ENCODE results near the gene ENTR1. TPM values are rescaled to one million over a fixed set of nuclear protein-coding genes. Genes with fewer than 3 reads are reported as not detected.

Gene ENTR1
- total RNA-seq, 1 experiment from 2014 or later: 72.0 TPM

- Histone ChIP-seq H3K4me3 (no peak overlapping the region), H3K36me3 (peaks cover 43% of the 10 kb centered on the region), H3K27ac (no peak overlapping the region), H3K4me1 (peaks cover 14% of the 10 kb centered on the region), H3K27me3 (no peaks in the 10 kb centered on the region), H3K9me3 (replicated peaks) (no peaks in the 10 kb centered on the region)
- DNase-seq: no peak
These were observed 32.7 kb upstream of the ENTR1 start for GRCh38 chr9:136443087-136443486.

GRCh38 chr9:136442265-136442664, 31.9 kb upstream of the ENTR1 start:
- DNase-seq: no peak
- Histone ChIP-seq H3K27me3 (no peaks in the 10 kb centered on the region), H3K36me3 (peaks cover 35% of the 10 kb centered on the region), H3K4me1 (peaks cover 22% of the 10 kb centered on the region), H3K4me3 (no peak overlapping the region), H3K27ac (no peak overlapping the region), H3K9me3 (replicated peaks) (no peaks in the 10 kb centered on the region)

- no peak for DNase-seq
- no peak overlapping the region for H3K27ac ChIP-seq
- H3K4me1 ChIP-seq: peaks cover 22% of the 10 kb centered on the region
- no peaks in the 10 kb centered on the region for H3K9me3 ChIP-seq (replicated peaks)
- H3K36me3 ChIP-seq: peaks cover 34% of the 10 kb centered on the region
- H3K4me3 ChIP-seq: no peak overlapping the region
- no peaks in the 10 kb centered on the region for H3K27me3 ChIP-seq
These were observed 31.3 kb upstream of the ENTR1 start for GRCh38 chr9:136441681-136442245.

DNA sequence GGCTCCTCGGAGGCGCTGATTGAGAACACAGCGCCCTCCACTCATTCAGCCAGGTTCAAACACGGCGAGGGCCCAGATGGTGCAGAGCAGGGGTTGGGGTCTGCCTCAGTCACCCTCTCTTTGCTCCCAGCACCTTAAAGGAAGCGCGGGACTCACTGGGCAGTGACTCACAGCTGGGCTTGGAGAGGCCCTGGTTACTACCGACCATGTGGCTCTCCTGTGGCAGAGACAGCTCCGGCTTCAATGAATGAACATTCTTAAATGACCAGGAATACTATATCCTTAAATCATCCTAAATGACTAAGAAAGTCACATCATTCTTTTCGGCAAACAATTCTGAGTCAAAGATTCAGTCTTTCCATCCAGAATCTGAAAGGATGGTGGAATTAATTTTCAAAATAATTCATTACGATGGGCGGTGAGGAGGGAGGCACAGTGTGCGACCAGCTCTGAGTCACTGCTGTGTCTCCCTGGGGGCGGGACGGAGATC, 30.8 kb upstream of the ENTR1 start:
- H3K27ac ChIP-seq: no peak overlapping the region
- H3K4me1 ChIP-seq: peaks cover 22% of the 10 kb centered on the region
- DNase-seq: no peak
- H3K4me3 ChIP-seq: no peak overlapping the region
- no peaks in the 10 kb centered on the region for H3K27me3 ChIP-seq
- no peaks in the 10 kb centered on the region for H3K9me3 ChIP-seq (replicated peaks)
- H3K36me3 ChIP-seq: peaks cover 30% of the 10 kb centered on the region

GRCh38 chr9:136439481-136440408, 29.3 kb upstream of the ENTR1 start, which contains the start of gene INPP5E:
INPP5E (minus strand) TSS chr9:136439845; CDS start chr9:136439419, 426 bp downstream.
- peak within 1 kb of the TSS; percentile 87 for H3K4me3 ChIP-seq
- no peaks in the 10 kb centered on the region for H3K9me3 ChIP-seq (replicated peaks)
- peak within 1 kb of the TSS; percentile 15; the same call in 1 of the 2 replicates for H3K27ac ChIP-seq
- peak; percentile 79 to 81 for DNase-seq
- H3K36me3 ChIP-seq: peaks cover 28% of the 10 kb centered on the region
- peaks cover 22% of the 10 kb centered on the region for H3K4me1 ChIP-seq
- no peaks in the 10 kb centered on the region for H3K27me3 ChIP-seq

DNA sequence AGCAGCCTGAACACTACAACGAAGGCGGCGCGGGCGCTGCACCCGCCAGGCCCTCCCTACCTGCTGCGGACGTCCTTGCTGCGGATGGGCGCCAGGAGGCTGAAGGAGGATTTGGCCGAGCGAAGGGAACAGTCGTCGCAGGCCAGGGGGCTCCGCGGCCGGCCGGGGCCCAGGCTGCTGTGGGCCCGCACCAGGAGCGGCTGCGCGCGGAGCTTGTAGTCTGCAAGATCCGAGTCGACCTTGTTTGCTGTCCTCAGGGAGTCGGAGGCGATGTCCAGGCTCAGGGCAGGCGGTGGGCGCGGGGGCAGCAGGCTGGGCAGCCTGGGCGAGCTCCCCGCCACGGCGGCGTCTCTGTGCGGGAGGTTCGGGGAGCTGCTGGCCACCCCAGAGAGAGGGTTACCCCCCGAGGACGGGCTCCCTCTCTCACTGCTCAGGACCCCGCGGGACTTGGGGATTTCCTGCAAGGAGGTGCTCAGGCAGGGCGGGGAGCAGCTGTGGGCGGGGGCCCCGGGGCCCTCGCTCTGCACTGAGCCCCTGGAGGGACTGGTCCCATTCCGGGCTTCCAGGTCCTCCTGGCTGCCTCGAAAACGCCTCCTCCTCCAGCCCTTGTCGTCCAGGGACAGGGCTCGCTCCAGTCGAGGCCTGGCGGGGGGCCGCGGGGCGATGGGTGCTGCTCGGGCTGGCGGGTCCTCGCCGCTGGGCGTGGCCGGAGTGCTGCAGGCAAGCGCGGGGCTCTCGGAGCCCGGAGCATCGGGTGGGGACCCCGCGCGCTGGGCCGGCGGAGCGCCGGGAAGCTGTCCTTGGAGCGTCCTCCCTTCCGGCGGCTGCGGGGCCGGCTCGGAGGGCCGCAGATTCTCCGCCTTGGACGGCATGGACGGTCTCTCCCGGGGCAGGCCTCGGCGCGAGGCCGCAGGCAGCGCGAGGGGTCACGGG, 28.4 kb upstream of the ENTR1 start:
- peak overlapping the region; percentile 87 for H3K4me3 ChIP-seq
- H3K27me3 ChIP-seq: no peaks in the 10 kb centered on the region
- peak; percentile 64 to 71 for DNase-seq
- H3K36me3 ChIP-seq: peaks cover 28% of the 10 kb centered on the region
- H3K9me3 ChIP-seq (replicated peaks): no peaks in the 10 kb centered on the region
- H3K4me1 ChIP-seq: peaks cover 22% of the 10 kb centered on the region
- peak overlapping the region; percentile 15; the same call in 1 of the 2 replicates for H3K27ac ChIP-seq

GRCh38 chr9:136437839-136438547, 27.6 kb upstream of the ENTR1 start:
- no peak overlapping the region; the same call in 1 of the 2 replicates for H3K27ac ChIP-seq
- H3K9me3 ChIP-seq (replicated peaks): no peaks in the 10 kb centered on the region
- H3K27me3 ChIP-seq: no peaks in the 10 kb centered on the region
- no peak for DNase-seq
- peaks cover 22% of the 10 kb centered on the region for H3K4me1 ChIP-seq
- H3K36me3 ChIP-seq: peaks cover 23% of the 10 kb centered on the region
- peak overlapping the region; percentile 87 for H3K4me3 ChIP-seq

DNA sequence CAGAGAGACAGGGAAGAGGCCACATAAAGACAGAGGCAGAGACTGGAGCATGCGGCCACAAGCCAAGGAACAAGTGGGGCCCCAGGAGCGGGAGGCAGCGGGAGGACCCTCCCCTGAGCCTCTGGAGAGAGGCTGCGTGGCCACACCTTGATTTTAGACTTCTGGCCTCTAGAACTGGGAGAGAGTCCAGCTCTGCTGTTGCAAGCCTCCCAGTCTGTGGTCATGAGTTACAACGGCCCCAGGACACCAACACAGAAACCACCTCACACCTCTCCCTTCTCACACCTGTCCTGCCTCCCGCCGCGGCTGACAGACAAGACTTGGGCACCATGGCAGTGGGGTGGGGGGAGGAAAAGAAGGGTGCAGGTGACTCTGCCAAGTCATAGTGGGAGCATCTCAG, 27.0 kb upstream of the ENTR1 start:
- no peak overlapping the region for H3K27ac ChIP-seq
- H3K9me3 ChIP-seq (replicated peaks): no peaks in the 10 kb centered on the region
- H3K36me3 ChIP-seq: peaks cover 19% of the 10 kb centered on the region
- peaks cover 22% of the 10 kb centered on the region for H3K4me1 ChIP-seq
- no peaks in the 10 kb centered on the region for H3K27me3 ChIP-seq
- H3K4me3 ChIP-seq: peak overlapping the region; percentile 87
- DNase-seq: no peak

GRCh38 chr9:136436055-136436634, 25.7 kb upstream of the ENTR1 start:
- DNase-seq: no peak
- Histone ChIP-seq H3K4me3 (no peak overlapping the region), H3K9me3 (replicated peaks) (no peaks in the 10 kb centered on the region), H3K27me3 (no peaks in the 10 kb centered on the region), H3K36me3 (peaks cover 18% of the 10 kb centered on the region), H3K4me1 (peaks cover 22% of the 10 kb centered on the region), H3K27ac (no peak overlapping the region)

DNA sequence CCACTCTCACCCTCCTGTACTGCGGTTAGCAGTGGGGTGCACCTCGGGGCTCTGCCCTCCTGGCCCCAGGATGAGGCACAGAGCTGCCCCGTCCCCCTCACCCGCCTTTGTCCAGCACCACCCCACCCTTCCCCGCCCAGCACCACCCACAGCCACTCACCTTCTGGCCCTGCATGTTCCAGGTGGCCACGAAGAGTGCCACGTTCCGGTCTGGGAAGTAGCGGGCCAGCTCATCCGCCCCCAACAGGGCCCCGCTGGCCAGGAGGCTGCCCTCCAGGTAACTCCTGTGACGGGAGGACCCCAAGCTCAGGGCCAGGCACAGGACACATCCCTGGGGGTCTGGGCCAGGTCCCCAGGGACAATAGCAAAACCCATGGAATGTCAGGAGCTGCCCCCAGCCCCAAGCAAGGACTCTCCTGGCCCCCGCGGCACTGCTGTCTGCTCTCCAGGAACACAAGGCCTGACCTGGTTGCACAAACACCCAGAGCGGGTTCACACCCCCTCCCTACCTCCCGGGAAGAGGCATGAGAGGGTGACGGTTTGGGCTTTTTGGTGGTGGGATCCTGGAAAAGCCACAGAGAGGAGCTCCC, 24.3 kb upstream of the ENTR1 start:
- Histone ChIP-seq H3K4me1 (peaks cover 9% of the 10 kb centered on the region; the same call in 1 of the 2 replicates), H3K9me3 (replicated peaks) (no peaks in the 10 kb centered on the region), H3K27me3 (no peaks in the 10 kb centered on the region), H3K4me3 (no peak overlapping the region), H3K27ac (no peak overlapping the region), H3K36me3 (peaks cover 22% of the 10 kb centered on the region)
- no peak for DNase-seq

DNA sequence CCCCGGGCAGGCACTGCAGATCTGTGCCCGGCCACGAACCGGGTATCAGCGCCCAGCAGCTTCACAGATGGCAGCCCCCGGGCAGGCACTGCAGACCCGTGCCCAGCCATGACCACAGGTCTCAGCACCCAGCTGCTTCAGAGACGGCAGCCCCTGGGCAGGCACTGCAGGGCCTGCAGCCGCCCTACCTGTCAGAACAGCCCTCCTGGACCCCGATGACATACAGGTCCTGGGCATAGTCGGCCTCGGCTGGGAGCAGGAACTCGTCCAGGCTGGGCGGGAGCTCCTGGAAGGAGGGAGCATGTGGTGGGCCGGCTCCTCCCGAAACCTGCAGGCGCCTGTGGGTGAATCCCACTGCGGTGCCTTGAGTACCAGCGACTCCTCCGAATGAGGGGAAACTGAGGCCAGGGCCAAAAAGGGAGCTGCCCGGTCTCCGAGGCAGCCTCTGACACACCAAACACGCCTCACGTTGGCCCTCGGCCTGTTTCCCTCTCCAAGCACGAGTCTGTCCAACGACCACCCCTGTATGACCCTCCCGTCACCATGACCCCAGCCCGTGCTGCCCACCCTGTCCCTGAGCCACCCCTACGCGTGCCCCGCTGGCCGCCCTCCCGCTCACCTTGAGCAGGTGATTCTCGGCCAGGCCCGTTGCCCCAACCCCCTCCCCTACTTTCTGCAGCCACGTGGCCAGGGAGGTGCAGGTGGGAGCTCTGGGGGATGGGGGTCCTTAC, 23.6 kb upstream of the ENTR1 start:
- no peak for DNase-seq
- no peaks in the 10 kb centered on the region for H3K9me3 ChIP-seq (replicated peaks)
- no peak overlapping the region for H3K4me3 ChIP-seq
- H3K27me3 ChIP-seq: no peaks in the 10 kb centered on the region
- H3K36me3 ChIP-seq: peaks cover 27% of the 10 kb centered on the region
- no peak overlapping the region for H3K27ac ChIP-seq
- H3K4me1 ChIP-seq: peaks cover 9% of the 10 kb centered on the region; the same call in 1 of the 2 replicates

DNA sequence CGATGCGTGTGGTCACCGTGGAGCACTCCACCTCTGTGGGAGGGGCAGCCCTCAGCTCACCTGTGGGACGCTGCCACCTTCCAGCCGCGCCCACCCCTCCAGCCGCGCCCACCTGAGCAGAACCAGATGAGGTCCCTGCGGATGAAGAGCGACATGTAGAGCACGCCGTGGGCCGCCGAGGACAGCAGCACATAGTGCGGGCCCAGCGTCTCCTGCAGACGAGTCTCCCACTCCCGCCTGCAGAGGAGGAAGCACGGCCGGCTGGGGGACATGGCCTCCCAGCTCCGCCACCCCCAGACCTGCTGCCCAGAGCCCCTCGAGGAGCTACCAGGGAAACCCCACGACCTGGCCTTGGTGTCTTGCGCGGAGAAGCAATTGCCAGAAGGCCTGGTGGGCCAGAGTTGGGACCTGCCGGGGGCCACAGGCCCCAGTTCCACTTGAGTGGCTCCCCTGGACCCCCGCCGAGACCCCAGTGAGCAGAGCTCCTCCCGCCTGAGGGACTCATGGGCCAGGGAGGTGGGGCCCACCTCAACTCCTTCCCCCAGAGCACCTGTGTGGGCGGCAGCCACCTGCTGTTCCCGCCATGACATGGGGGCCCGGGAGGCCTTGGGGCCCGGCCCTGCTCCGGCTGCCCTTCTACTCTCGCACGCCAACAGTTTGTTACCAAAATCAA, 22.8 kb upstream of the ENTR1 start:
- Histone ChIP-seq H3K4me1 (peaks cover 9% of the 10 kb centered on the region; the same call in 1 of the 2 replicates), H3K27me3 (no peaks in the 10 kb centered on the region), H3K27ac (no peak overlapping the region), H3K4me3 (no peak overlapping the region), H3K9me3 (replicated peaks) (no peaks in the 10 kb centered on the region), H3K36me3 (peaks cover 32% of the 10 kb centered on the region)
- no peak for DNase-seq
